H1 (cell line): Measurements from ENCODE around the gene RDH16. TPM values are rescaled to one million over a fixed set of nuclear protein-coding genes. Genes with fewer than 3 reads are reported as not detected.

ENCODE experiments used
- CBX5 ChIP-seq: fragments of 300-800, 300-1000 bp; sonication (generic); IDR thresholded peaks from 2 replicates; pipeline ENCODE4 v1.7.1; 2016; ENCODE audit warnings: antibody characterized with exemption, low read length, low read depth
- CHD7 ChIP-seq: fragments of 300-600 bp; sonication (generic); IDR thresholded peaks from 2 replicates; pipeline ENCODE4 v1.7.1; 2012; ENCODE audit warnings: low read length, moderate library complexity, mild to moderate bottlenecking, inconsistent platforms; ENCODE audit not compliant: insufficient replicate concordance
- JUND ChIP-seq: IDR thresholded peaks from 2 replicates; pipeline ENCODE4 v1.6.1; 2011; ENCODE audit warnings: mild to moderate bottlenecking, improper control_type of control experiment, low read length
- SP1 ChIP-seq: IDR thresholded peaks from 2 replicates; pipeline ENCODE4 v1.6.1; 2011; ENCODE audit warnings: low read depth, low read length
- polyA plus RNA-seq, 7 experiments: library from polyadenylated mRNA; depleted of rRNA in 3 of 7; stranded (reverse) in 5 of 7; unstranded in 2 of 7; fragments of >200 nt in 5 of 7; fragments of 200-250 nt in 2 of 7; gene quantifications; 1 replicate in 5 of 7; 2 replicates in 1 of 7; 4 replicates in 1 of 7; pipeline versions ENCODE4 v1.2.1 to v1.2.3, GENCODE V29; 2011 to 2013; ENCODE audit warnings: missing spikeins in 2 of 7, mixed read lengths in 2 of 7
- total RNA-seq: library from RNA; stranded (reverse); fragmentation: NEBNext Ultra II Directional; extraction: Animal tissue kit (Norgen Biotek cat#: 25700); gene quantifications from 2 replicates; pipeline ENCODE4 v1.2.1, GENCODE V29; 2021

RDH16 gene
- total and polyA plus RNA-seq, 2 of the 8 experiments (the other 6 are each of a cell fraction or from before 2014, with no cell fraction given), result 0.30 to 0.79 TPM

- TF ChIP-seq CHD7 (no peak), SP1 (no peak), JUND (no peak), CBX5 (no peak)
Measured at GRCh38 chr12:56957229-56958052, at the start of gene RDH16 (continued).
